Inferior parietal cortex (tissue), 1 donor: Measurements from ENCODE around the gene FGF4.
"Not testable (repeated sequence)": the region's sequence is repeated elsewhere in the genome, so short reads cannot be mapped to it uniquely, and the experiment has no call there.

ENCODE experiments used
- DNase-seq: peaks from one replicate; pipeline ENCODE4 v3.0.0-alpha.2; 2016; ENCODE audit errors: extremely low spot score

FGF4 gene

DNA sequence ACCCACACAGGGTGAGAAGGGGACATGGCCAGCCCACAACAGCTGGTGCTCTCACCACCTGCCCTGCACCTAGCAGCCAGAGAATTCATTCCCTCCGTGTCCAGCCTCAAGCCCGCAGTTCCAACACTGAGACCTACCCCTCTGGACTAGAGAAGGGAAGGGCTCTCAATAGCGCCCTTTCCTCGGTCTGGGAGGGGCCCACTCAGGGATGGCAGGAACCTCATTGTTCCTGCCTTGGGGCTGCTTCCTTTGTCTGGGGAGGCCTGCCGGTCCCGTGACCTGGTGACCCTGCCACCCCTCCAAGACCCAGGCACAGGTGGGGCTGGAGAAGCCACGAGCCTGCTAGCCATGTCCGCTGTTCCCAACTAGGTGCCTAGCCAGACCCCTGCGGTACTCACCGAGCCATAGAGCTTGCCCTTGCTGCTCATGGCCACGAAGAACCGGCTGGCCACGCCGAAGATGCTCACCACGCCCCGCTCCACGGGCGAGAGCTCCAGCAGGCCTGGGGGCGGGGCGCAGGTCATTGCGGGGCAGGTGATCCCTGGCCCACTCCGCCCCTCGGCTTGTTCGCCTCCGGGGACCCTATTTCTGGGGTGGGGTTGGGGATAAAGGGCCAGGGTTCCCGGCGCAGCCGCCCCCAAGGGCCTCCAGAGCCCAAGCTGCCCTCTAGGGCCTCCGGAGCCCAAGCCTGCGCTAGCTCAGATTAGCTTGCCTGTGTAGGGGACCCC is 1.4 kb downstream of the FGF4 start:
- DNase-seq = no peak

DNA sequence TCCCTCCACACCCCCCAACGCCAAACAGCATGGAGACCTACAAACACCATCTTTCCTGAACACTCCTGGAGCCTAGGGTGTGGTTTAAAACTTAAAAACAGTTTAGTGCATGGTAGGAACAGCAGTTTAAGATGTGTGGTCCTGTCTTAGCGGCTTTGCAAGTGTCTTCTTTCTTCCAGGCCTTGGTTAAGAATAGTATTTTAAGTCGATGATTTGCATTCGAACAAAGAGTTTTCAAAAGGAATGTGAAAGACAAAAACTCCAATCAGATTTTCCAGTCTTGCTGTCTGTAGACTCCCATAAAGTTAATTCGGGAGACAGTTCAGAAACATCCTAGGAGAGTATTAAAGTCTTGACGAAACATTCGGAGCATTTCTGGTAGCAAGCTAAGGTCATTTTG is 3.7 kb downstream of the FGF4 start:
- no peak for DNase-seq

DNA sequence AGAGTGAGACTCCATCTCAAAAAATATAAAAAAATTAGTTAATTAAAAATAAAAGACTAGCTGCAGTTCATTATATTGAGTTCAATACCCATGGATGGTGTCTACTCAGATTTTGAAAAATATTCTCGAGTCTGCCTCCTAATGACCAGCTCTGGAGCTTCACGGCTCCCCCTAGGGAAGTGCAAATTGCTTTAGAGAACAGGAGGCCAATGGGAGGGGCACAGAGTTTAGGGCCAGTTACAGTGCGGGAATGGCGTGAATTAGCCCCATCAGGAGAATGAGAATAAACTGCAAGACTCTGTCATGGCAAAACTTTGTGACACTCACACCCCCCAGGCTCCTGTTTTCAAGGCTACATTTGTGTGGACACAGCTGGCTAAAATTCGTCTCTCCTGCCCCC is 4.6 kb downstream of the FGF4 start:
- DNase-seq = no peak

DNA sequence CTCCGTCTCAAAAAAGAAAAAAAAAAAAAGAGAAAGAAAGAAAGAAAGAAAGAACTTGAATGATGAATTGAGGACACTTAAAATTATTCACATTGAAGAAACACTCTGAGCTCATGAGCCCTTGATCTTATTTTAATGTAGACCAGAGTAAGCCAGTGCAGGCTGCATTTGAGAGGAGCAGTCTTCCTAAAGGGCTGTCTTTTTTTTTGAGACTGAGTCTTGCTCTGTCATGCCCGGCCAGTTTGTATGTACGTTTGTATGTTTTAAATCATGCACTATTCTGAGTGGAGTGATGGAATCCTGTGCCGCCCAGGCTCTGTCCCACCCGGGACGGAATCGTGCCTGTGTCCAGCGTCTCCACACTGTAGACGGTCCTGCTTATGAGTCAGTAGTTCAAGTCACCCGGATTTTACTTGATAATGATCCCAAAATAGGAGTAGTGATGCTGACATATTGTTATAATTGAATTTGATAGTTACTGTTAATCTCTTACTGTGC is 9.6 kb downstream of the FGF4 start:
- DNase-seq = no peak

DNA sequence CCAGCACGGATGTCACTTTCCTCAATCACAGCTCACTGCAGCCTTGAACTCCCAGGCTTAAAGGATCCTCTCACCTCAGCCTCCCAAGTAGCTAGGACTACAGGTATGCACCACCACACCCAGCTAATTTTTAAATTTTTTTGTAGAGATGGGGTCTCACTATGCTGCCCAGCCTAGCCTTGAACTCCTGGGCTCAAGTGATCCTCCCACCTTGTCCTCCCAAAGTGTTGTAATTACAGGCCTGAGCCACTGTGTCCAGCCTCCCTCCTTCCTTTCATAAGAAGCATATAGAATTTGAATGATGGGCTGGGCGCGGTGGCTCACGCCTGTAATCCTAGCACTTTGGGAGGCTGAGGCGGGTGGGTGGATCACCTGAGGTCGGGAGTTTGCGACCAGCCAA is 10.2 kb downstream of the FGF4 start:
- not testable (repeated sequence) for DNase-seq

DNA sequence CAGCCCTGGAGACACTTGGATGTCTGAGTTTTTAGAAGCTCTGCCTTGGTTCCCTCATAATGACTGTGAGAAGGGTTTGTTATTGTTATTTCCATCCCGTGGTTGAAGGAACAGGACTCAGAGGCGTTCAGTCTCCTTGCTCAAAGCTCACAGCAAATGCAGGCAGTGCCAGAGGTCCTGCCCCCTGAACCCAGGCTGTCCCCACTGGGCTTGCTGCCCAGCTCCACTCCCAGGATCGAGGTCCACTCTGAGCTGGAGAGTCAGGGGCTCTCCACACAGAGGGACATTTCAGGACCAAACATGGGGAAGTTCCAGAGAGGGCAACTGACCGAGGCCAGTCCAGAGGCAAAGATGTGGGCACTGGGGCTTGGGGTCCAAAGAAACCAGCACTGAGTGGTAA is 14.8 kb downstream of the FGF4 start:
- DNase-seq = no peak

DNA sequence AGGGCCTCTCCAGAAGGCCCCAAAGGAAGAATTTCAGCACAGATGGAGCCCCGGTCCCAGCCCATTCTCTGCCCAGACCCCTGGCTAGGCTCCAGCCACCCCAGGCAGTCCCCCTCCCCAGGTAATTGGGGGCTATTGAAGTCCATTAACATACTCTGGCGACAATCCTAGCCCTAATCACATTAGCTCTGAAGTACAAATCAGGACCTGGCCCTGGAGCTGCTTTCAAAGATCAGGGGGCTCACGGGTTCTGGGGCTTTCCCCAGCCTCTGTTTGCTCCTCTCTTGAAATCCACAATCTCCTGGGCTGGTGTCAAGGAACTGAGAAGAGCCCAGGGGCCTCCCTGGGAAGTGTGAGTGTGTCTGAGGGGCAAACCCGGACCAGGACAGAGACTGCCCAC is 22.3 kb downstream of the FGF4 start:
- DNase-seq = no peak

DNA sequence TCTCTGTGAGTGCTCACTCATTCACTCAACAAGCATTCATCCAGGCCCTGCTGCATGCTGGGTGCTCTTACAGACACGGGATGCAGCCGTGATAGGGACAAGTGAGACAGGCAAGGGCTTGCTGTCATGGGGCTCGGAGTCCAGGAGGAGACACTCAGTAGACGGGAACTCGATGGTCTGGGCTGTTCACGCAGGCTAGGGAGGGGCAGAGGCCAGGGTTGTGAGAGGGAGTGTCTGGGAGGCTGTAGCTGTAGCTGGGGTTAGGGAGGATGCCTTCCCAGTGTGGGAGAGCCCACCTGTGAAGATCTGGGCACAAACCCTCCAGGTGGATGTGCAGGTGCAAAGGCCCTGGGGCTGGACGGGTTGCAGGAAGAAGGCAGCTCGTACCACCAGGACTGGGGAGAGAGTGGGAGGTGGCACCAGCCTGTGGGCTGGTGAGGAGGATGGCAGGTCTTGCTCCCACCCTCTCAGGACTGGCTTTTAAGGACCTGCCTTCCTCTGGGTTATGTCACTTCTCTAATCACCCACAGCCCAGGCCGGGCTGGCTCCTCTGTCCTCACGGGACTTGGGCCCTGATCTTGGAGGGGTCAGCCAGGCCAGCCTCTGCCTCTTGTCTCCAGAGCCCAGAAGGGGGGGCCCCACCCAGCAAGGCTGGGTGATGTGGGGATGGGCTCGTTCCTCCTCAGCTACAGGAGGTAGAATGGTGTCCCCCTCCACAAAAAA is 24.1 kb downstream of the FGF4 start:
- no peak for DNase-seq

DNA sequence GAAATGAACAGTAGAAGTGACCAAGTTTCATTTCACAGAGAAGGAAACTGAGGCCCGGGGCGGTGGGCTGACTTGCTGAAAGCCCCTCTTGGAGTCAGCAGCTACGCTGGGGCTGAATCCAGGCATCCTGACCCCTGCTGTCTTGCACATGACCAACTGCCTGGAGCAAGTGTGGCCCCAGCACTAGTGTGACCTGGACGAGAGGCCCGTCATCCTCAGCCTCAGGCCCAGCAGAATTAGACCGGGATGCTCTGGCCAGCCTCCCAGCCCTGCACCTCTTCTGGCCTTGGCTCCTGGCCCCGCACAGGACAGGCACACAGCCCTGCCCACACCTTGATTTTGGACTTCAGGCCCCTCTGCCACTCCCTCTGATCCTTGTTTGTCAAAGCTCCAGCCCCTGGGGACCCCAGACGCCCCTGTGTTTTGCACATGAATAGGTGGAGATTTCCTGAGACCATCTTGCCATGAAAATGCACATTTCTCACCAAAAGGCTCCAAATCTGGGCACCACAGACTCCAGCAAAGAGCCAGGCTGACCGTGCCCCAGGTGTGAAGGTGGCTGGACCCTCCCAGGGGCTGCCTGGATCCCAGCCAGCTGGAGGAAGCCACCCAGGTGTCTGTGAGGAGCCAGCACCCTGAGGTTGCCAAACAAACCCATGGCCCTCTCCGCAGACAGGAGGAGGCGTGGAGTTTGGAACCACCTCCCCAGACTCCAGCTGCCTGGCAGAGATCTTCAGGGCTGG is 24.9 kb downstream of the FGF4 start:
- DNase-seq = no peak

DNA sequence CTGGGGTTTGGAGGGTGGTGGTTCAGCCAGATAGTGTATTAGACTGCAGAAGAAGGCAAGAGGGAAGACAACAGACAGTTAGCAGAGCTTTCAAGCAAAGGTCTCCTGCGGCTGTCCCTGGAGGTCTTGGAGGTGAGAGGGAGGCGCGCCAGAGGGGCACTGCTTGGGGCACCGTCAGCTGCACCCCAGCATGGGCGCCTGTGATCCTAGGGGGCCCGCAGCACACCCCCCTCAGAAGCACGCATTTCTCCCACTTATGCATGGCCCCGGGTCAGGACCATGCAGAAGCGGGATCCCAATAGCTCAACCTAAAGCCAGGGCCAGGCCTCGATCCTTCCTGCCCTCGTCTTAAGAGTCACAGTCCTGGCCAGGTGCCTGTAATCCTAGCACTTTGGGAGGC is 26.5 kb downstream of the FGF4 start:
- DNase-seq = no peak

DNA sequence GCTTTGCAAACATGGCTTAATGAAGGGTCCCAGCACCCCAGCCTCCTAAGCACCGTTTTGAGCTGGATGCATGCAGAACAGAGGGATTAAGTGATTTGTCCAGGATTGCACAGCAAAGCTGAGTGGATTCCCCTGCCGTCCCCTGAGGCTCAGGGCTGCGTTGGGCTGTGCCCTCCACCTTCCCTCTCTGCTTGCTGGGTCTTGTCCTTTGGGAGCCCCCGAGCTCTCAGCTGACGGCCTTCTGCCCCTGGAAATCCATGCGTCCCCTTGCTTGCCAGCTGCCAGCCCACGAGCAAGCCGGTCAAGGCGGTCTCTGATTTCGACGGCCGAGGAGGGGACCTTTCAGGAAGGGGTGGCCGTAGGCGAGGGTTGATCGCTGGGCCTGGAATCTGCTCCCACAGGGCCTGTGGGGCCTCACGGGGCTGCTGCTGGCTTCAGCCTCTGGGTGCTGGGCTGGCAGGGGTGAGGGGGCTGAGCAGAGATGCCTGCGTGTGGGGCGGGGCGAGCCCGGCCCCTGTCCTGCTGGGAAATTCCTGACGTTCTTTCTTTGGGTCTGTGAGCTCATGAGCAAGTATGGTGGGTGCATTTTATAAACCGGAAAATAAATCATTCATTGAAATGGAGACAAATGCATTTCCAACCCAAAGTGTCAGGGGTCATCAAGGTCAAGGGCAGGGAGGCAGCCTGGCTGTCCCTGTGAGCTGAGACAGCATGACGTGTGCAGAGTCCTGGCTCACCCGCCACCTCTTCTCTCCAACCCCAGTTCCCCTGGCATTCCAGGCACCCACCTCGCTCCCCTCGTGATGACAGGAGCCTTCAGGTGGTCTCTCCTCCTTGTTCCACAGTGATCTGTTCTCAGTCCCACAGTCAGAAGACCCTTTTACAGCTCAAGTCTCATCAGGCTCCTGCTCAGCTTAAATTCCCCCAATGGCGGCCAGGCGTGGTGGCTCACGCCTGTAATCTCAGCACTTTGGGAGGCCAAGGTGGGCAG is 28.1 kb downstream of the FGF4 start:
- no peak for DNase-seq

DNA sequence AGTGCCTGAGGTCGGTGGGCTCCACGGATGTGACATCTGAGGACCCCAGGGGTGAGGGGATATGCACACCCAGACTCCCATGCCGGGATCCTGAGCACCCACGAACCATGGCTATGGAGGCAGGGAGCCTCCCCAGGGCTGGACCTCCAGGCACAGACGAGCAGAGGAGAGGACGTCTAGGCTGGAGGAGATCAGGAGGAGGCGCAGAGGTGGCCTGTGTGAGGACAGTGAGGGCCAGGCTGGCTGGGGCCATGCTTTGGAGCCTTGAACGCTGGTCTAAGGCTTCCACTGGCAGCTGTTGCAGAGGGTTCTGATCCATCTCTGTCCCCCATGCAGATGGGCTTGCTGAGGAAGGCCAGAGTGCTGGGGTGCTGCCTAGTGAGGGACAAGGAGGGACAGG is 29.0 kb downstream of the FGF4 start:
- DNase-seq = no peak

DNA sequence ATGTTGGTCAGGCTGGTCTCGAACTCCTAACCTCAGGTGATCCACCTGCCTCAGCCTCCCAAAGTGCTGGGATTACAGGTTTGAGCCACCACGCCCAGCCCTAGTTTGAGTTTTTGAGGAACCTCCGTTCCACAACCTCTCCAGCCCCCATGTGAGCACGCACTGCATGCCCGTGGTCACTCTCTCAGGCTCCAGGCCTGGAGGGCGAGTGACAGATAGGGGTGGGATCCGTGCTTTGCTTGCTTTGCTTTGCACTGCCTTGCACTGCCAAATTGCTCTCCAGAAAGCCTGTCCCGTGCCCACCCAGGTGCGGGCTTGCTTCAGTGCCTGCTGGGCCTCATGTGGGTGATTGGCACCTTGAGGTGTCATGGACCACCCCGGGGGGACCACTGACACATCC is 29.9 kb downstream of the FGF4 start:
- DNase-seq = no peak

DNA sequence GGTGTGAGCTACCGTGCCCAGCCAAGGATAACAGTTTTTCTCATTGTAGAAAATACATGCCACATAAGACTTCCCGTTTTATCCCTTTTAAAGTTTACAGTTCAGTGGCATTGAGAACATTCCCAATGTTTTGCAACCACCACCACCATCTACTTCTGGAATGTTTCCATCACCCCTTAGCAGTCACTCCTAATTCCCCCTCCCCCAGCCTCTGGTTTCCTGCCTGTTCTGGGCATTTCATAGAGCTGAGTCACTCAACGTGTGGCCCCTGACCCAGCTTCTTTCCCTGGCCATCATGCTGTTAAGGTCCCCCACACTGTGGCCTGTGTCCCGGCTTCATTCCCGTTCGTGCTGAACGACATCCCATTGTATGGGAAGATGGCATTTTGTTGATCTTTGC is 30.7 kb downstream of the FGF4 start:
- no peak for DNase-seq

DNA sequence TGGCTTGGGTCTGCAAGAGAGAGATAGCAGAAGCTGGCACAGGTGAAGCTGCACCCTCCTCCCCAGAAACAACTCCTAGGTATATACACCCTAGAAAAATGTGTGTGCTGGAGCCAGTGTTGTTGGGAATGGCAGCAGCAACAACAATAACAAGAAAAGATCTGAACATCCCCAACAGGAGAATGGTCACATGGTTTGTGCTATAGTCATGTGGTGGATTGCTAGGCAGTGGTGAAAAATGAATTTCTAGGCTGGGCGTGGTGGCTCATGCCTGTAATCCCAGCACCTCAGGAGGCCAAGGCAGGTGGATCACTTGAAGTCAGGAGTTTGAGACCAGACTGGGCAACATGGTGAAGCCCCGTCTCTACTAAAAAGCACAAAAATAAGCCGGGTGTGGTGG is 40.3 kb downstream of the FGF4 start:
- DNase-seq = no peak

DNA sequence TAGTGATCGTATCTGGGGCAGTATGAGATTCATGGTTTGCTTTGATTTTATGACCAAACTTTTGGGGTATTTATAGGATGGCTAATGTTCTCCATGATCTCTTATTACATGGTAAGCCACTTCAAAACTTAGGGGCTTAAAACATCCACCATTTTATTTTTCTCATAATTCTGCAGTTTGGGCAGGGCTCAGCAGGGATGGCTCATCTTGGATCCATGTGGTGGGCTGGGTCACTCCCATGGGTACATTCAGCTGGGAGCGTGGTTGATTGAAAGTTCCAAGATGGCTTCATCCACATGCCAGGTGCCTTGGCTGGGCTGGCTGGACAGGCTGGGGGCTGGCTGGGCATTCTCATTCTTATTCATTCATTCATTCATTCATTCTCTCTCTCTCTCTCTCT is 40.8 kb downstream of the FGF4 start:
- no peak for DNase-seq

DNA sequence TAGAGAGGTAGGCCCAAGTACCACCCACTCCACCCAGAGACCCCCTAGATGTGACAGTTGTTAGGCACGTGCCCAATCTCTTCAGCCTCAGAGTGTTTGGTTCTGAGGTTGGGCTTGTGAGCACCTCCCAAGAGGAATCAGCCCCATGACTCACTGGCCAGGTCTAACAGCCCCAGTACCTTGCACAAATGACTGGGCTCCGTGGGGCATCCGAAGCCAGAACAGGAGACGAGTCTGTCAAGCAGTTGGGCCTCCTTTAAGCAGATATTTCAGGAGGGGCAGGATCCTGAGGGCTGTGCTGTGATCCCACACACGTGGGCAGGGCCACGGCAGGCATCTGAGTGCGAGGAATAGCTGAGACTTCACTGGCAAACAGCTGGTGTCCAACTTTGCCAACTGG is 42.2 kb downstream of the FGF4 start:
- DNase-seq = no peak

DNA sequence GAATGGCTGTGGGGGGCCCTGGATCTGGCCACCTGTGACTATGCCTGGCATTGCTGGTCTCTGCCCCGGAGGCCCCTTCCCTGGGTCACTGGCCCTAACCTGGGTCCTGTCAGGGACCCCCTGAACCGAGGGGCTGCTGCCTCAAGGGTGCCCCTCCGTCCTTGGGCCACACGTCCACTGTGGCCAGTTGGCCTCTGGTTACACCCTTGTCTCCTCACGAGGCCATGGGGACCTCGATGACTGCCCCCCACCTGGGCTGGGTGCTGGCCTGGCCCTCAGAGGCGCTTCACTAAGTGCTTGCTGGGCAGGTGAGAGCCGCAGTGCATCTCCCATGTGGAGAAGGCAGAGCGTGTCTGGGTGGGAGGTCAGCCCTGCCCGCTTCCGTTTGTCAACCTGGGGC is 44.0 kb downstream of the FGF4 start:
- no peak for DNase-seq

DNA sequence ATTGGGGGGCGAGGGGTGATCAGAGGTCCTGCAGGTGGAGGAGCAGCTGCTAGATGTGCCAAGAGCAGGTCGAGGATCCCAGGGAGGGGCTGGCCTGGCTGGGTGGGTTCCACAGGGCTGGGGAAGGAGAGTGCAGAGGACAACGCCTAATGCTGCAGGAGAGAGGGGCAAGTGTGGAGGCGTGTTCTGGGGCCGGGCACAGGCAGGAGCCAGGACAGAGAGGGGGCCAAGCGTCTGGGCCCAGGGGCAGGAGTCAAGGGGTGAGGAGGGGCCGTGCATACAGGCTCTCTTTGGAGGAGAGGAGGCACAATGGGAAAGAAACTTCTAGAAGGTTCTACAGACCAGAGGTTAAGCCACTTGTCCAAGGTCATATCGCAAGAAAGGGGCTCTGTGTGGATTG is 44.6 kb downstream of the FGF4 start:
- no peak for DNase-seq

DNA sequence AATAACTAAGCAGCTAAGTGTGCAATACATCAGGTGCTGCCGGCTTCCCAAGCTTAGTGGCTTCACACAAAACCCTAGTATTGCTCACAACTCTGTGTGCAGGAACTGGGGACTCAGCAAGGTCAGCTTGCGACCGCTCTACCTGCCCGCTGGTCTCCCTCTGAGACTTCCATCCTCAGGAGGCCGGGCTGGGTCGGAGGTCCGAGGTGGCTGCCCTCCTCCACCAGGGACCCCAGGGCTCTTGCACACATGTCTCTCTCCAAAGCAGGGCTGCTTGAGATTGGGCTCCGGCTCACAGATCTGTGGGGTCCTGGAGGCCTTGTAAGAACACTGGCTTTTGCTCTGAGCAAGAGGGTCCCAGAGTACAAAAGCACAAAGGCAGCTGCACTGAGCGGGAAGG is 45.9 kb downstream of the FGF4 start:
- no peak for DNase-seq

DNA sequence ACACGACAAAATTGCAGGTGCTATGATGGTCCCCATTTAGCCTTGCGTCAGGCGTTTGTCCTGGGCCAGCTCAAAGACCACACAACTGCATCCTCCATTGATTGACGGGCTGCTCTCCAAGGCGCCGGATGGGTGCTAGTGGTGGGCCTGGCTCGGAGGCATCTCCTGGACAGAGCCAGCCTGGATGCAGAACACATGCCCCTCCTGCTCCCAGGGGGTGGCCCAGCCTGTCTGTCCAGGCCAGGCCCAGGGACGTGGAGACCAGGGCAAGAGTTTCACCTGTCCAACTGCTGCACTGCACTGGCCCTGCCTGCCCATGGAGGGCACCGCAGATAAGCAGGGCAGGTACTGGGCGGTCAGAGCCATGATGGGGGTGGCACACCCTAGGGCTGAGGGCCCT is 47.9 kb downstream of the FGF4 start:
- no peak for DNase-seq

DNA sequence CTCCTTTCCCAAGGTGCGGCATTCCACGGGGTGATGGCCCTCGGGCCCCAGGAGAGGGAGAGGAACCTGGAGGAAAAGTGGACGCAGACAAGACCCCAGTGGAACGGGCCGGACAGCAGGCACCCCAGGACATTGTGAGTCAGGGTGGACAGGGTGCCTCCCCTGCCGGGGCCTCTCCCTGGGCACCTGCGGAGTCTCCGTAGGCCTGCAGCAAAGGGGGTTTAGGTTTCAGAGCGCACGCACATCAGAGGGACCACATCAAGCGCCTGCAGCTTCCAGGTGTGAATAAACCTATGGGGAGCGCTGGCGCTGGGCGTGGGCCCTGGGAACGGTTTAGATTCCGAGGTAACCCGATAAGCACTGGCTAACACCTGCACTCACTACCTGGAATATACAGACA is 48.7 kb downstream of the FGF4 start:
- no peak for DNase-seq
